DMS114 treated with DMSO at 0.1 percent for 48 hours (cell line): ENCODE data around the gene TMSB10.
"Not testable (repeated sequence)": the region's sequence is repeated elsewhere in the genome, so short reads cannot be mapped to it uniquely, and the experiment has no call there.

Source experiments
- DNase-seq: peaks from one replicate; lab custom pipeline; 2025; ENCODE audit not compliant: unreplicated experiment; lab: John Stamatoyannopoulos, UW

The TMSB10 gene

GRCh38 chr2:84927275-84927627, 21.8 kb downstream of the TMSB10 start:
- DNase-seq, result no peak

GRCh38 chr2:84931384-84931821, 25.9 kb downstream of the TMSB10 start:
- no peak for DNase-seq

- no peak for DNase-seq
These were observed 32.9 kb downstream of the TMSB10 start for GRCh38 chr2:84938194-84938879.

- DNase-seq, result no peak
These were observed 34.1 kb downstream of the TMSB10 start for GRCh38 chr2:84939426-84940087.

- no peak for DNase-seq
These were observed 34.6 kb downstream of the TMSB10 start for GRCh38 chr2:84940088-84940470.

- no peak for DNase-seq
These were observed 35.5 kb downstream of the TMSB10 start for GRCh38 chr2:84940831-84941412.

GRCh38 chr2:84942166-84942565, 36.7 kb downstream of the TMSB10 start:
- DNase-seq, result no peak

GRCh38 chr2:84942964-84943421, 37.5 kb downstream of the TMSB10 start:
- no peak for DNase-seq

- DNase-seq, result no peak
These were observed 38.9 kb downstream of the TMSB10 start for GRCh38 chr2:84944295-84944909.

- not testable (repeated sequence) for DNase-seq
These were observed 40.4 kb downstream of the TMSB10 start for GRCh38 chr2:84945838-84946203.

- DNase-seq, result no peak
These were observed 41.0 kb downstream of the TMSB10 start for GRCh38 chr2:84946204-84947009.

GRCh38 chr2:84947010-84947593, 41.6 kb downstream of the TMSB10 start:
- DNase-seq, result no peak

- DNase-seq, result no peak
These were observed 48.1 kb downstream of the TMSB10 start for GRCh38 chr2:84953535-84953934.

- DNase-seq, result no peak
These were observed 48.9 kb downstream of the TMSB10 start for GRCh38 chr2:84954329-84954728.
